Eye (tissue), 1 donor: ENCODE results near the gene MGAT5.

Source experiments
- DNase-seq: peaks from one replicate; pipeline ENCODE4 v3.0.0-alpha.2; 2015

The MGAT5 gene

GRCh38 chr2:134489732-134490384, 236.0 kb downstream of the MGAT5 start:
- no peak for DNase-seq

GRCh38 chr2:134490559-134490958, 236.7 kb downstream of the MGAT5 start:
- no peak for DNase-seq

DNA sequence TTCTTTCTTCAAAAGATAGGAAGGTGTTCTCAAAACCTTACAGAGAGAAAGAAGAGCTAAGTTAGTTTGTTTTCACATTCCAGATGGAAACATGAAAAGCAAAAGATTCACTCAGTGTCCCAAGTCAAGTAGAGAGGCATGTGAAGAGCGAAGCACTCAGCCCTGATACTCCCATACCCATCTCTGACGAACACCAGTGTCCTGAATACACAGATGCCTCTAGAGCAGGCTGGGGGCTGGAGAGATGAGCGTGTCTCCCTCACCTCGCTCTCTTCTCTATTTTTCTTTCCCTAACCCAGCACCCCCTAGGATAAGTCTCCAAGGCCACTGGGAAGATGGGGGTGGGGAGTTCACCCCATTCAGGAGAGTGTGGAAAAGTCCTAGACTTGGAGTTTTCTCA, 237.2 kb downstream of the MGAT5 start:
- no peak for DNase-seq

GRCh38 chr2:134491771-134492441, 238.0 kb downstream of the MGAT5 start:
- no peak for DNase-seq

DNA sequence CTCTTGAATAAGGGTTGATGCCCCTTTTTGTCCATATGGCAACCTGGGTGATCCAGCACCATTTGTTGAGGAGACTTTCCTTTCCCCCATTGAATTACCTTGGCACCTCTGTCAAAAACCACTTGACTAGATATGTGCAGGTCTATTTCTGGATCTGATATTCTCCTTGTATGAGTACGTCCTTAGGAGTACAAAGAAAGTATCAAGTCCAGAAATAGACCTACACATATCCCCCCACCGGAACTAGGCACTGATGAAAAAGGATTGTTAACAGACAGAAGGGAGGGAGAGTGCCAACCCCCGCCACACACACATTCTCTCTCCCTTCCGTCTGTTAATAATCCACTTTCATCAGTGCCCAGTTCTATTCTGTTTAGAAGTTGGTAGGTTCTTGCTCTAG, 239.9 kb downstream of the MGAT5 start:
- DNase-seq: no peak

- DNase-seq: no peak
Measured at GRCh38 chr2:134498654-134499053, 244.8 kb downstream of the MGAT5 start.

GRCh38 chr2:134499307-134499926, 245.5 kb downstream of the MGAT5 start:
- no peak for DNase-seq

DNA sequence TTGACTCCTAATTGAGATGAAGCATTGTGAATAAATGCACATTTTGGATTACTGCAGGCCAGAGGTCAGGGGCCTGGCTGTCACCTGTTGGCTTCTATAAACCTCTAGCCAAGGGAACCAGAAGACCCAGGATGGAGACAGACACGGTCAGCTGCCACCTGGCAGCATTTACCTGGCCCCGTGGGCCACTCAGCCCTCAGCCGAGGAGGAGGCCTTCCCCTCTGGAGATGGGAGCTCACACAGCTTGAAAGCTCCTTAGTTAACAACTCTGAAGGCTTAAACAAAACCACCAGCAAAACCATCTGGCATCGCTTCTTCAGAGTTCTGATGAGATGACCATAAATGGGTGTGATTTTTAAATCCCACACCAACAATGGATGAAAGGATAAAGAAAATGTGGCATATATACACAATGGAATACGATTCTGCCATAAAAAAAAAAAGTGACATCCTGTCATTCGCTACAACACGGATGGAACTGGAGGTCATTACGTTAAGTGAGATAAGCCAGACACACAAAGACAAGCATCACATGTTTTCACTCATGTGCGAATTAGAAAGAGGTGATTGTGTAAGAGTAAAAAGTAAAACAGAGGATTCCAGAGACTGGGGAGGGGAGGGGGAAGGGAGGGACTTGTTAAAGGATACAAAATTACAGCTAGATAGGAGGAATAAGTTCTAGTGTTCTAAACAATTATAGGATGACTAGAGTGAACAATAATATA, 246.5 kb downstream of the MGAT5 start:
- DNase-seq: no peak

DNA sequence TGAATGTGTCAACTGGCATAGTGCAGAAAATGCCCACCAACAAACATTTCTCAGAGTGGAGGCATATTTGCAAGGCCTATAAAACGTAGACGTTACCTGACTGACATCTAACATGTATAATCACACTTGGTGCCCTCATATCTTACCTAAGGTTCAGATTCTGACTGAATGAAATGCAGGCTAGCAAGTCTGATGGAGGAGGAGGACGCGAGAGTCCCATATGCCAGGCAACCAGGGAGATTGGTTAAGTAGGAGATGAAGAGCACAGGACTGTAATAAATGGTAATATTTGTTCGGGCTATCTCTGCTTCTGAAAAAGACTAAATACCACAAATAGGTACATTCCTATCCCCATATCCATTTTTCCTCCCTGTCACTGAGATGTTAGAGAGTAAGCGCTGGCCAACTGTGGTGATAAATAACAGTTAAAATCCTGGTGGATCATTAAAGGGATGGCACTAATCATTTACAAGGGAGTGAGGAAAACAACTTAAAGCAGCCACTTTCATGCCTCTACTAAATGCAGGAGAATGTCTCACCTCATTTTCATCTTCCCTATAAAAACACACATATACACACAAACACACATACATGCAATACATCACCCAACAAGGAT, 247.7 kb downstream of the MGAT5 start:
- no peak for DNase-seq

- DNase-seq: no peak
Measured at GRCh38 chr2:134502104-134502503, 248.2 kb downstream of the MGAT5 start.
